Neural cell (in vitro differentiated cells): Measurements from ENCODE around the gene KIF5B. TPM values are rescaled to one million over a fixed set of nuclear protein-coding genes. Genes with fewer than 3 reads are reported as not detected.

Experiments
- H2AFZ ChIP-seq: fragments of 200-600, 300-800 bp; sonication (generic), shearing (Covaris generic); 2 replicates; pipeline ENCODE4 v1.6.0; 2014; ENCODE audit warnings: low read depth, mild to moderate bottlenecking, antibody characterized with exemption, low read length, moderate library complexity
- H3F3A ChIP-seq: fragments of 200-600 bp; shearing (Covaris generic); 2 replicates; pipeline ENCODE4 v1.6.1; 2016; ENCODE audit warnings: mild to moderate bottlenecking, moderate library complexity, mixed read lengths, antibody characterized with exemption, low read length; ENCODE audit not compliant: insufficient read depth, poor library complexity, severe bottlenecking
- H3K27ac ChIP-seq: fragments of 200-600, 300-800 bp; sonication (generic), shearing (Covaris generic); 2 replicates; pipeline ENCODE4 v1.5.1; 2014; ENCODE audit warnings: mild to moderate bottlenecking, low read length, moderate library complexity
- H3K27me3 ChIP-seq: fragments of 300-800, 200-600 bp; sonication (generic), shearing (Covaris generic); 2 replicates; pipeline ENCODE4 v1.6.0; 2014; ENCODE audit warnings: mild to moderate bottlenecking, low read depth, low read length, moderate library complexity; ENCODE audit not compliant: insufficient read depth
- H3K36me3 ChIP-seq: fragments of 300-800, 200-600 bp; sonication (generic), shearing (Covaris generic); 2 replicates; pipeline ENCODE4 v1.5.1; 2014; ENCODE audit warnings: mild to moderate bottlenecking, antibody characterized with exemption, low read length, moderate library complexity; ENCODE audit not compliant: insufficient read depth
- H3K4me2 ChIP-seq: fragments of 300-800, 200-600 bp; sonication (generic), shearing (Covaris generic); 2 replicates; pipeline ENCODE4 v1.6.0; 2014; ENCODE audit warnings: mild to moderate bottlenecking, low read length
- H3K4me3 ChIP-seq: fragments of 300-800, 200-600 bp; sonication (generic), shearing (Covaris generic); 2 replicates; pipeline ENCODE4 v1.5.1; 2014; ENCODE audit warnings: mild to moderate bottlenecking, low read length, moderate library complexity
- H3K79me2 ChIP-seq: fragments of 200-600 bp; shearing (Covaris generic); replicated peaks from 2 replicates; pipeline ENCODE4 v1.6.0; 2014; ENCODE audit warnings: mild to moderate bottlenecking, low read length, moderate library complexity; ENCODE audit not compliant: insufficient read depth
- H3K9ac ChIP-seq: fragments of 300-800, 200-600 bp; sonication (generic), shearing (Covaris generic); 2 replicates; pipeline ENCODE4 v1.6.1; 2016; ENCODE audit warnings: mild to moderate bottlenecking, low read length, mixed read lengths
- H3K9me2 ChIP-seq: fragments of 200-600 bp; shearing (Covaris generic); 2 replicates; pipeline ENCODE4 v1.6.1; 2016; ENCODE audit warnings: mild to moderate bottlenecking, low read length, mixed read lengths; ENCODE audit not compliant: insufficient read depth
- H3K9me3 ChIP-seq: fragments of 200-600, 300-800 bp; sonication (generic), shearing (Covaris generic); 2 replicates; pipeline ENCODE4 v1.6.1; 2016; ENCODE audit warnings: mild to moderate bottlenecking, mixed run types, low read length, moderate library complexity, mixed read lengths
- H4K20me1 ChIP-seq: fragments of 200-600 bp; shearing (Covaris generic); 2 replicates; pipeline ENCODE4 v1.6.1; 2016; ENCODE audit warnings: mild to moderate bottlenecking, mixed run types; ENCODE audit not compliant: insufficient read depth
- CTCF ChIP-seq: fragments of 450-650 bp; IDR thresholded peaks from 2 replicates; pipeline ENCODE4 v1.5.1; 2014; ENCODE audit warnings: antibody characterized with exemption, mild to moderate bottlenecking, moderate library complexity; ENCODE audit not compliant: poor library complexity, severe bottlenecking
- EP300 ChIP-seq: fragments of 450-650 bp; conservative IDR thresholded peaks from 2 replicates; pipeline ENCODE4 v1.6.1; 2014; ENCODE audit warnings: antibody characterized with exemption, mild to moderate bottlenecking, moderate library complexity; ENCODE audit not compliant: poor library complexity, severe bottlenecking
- EZH2 ChIP-seq: fragments of 200-600, 300-800 bp; shearing (Covaris generic), sonication (generic); IDR thresholded peaks from 2 replicates; pipeline ENCODE4 v1.6.1; 2014; ENCODE audit warnings: antibody characterized with exemption, low read length, borderline replicate concordance, mild to moderate bottlenecking; ENCODE audit not compliant: insufficient read depth, poor library complexity, severe bottlenecking
- MXI1 ChIP-seq: fragments of 450-650 bp; conservative IDR thresholded peaks from 2 replicates; pipeline ENCODE4 v1.6.1; 2014; ENCODE audit warnings: antibody characterized with exemption, mild to moderate bottlenecking; ENCODE audit not compliant: poor library complexity, severe bottlenecking
- POLR2AphosphoS5 ChIP-seq: IDR thresholded peaks from 2 replicates; pipeline ENCODE4 v1.6.1; 2012
- RAD21 ChIP-seq: fragments of 450-650 bp; conservative IDR thresholded peaks from 2 replicates; pipeline ENCODE4 v1.6.1; 2014; ENCODE audit warnings: antibody characterized with exemption, mild to moderate bottlenecking, moderate library complexity
- REST ChIP-seq: IDR thresholded peaks from 2 replicates; pipeline ENCODE4 v1.6.1; 2012; ENCODE audit warnings: borderline replicate concordance
- SMC3 ChIP-seq: fragments of 450-650 bp; conservative IDR thresholded peaks from 2 replicates; pipeline ENCODE4 v1.6.1; 2014; ENCODE audit warnings: antibody characterized with exemption, mild to moderate bottlenecking, moderate library complexity; ENCODE audit not compliant: poor library complexity
- TAF1 ChIP-seq: IDR thresholded peaks from 2 replicates; pipeline ENCODE4 v1.6.1; 2012; ENCODE audit warnings: low read depth
- polyA plus RNA-seq: library from polyadenylated mRNA; depleted of rRNA; stranded (reverse); fragments of >200 nt; gene quantifications from 2 replicates; pipeline ENCODE4 v1.2.3, GENCODE V29; 2014

Gene KIF5B
- polyA plus RNA-seq, 1 donor from 2014 or later = 96.3 TPM

- Histone ChIP-seq H3K4me3 (no peak overlapping the region), H3K4me2 (no peak overlapping the region), H3K9ac (no peak overlapping the region), H3K9me3 (no peaks in the 10 kb centered on the region), H4K20me1 (no peaks in the 10 kb centered on the region), H3K9me2 (no peaks in the 10 kb centered on the region), H3K27me3 (no peaks in the 10 kb centered on the region), H3K27ac (no peak overlapping the region), H3K79me2 (peaks cover 17% of the 10 kb centered on the region), H2AFZ (no peak overlapping the region), H3K36me3 (peaks cover 37% of the 10 kb centered on the region), H3F3A (no peaks in the 10 kb centered on the region)
- TF ChIP-seq TAF1 (no peak), EZH2 (no peak), RAD21 (no peak), REST (no peak), CTCF (no peak), SMC3 (no peak), EP300 (no peak), POLR2AphosphoS5 (no peak), MXI1 (no peak)
These were observed 21.2 kb downstream of the KIF5B start for GRCh38 chr10:32035038-32035437.

- H3K9me3 ChIP-seq = no peaks in the 10 kb centered on the region
- H4K20me1 ChIP-seq = peaks cover 4% of the 10 kb centered on the region
- no peak overlapping the region for H2AFZ ChIP-seq
- no peaks in the 10 kb centered on the region for H3F3A ChIP-seq
- peaks cover 3% of the 10 kb centered on the region for H3K79me2 ChIP-seq
- no peak overlapping the region for H3K9ac ChIP-seq
- TF ChIP-seq CTCF (no peak), EP300 (no peak)
- H3K9me2 ChIP-seq = no peaks in the 10 kb centered on the region
- H3K27me3 ChIP-seq = no peaks in the 10 kb centered on the region
- H3K4me2 ChIP-seq = no peak overlapping the region
- H3K4me3 ChIP-seq = no peak overlapping the region
- no peak overlapping the region for H3K27ac ChIP-seq
- H3K36me3 ChIP-seq = peaks cover 41% of the 10 kb centered on the region
These were observed 23.1 kb downstream of the KIF5B start for GRCh38 chr10:32033171-32033570.
